ENCODE data around the gene SLC41A1. TPM values are rescaled to one million over a fixed set of nuclear protein-coding genes. Genes with fewer than 3 reads are reported as not detected.
A peak's percentile ranks its signal among the peaks of the same experiment; 100 is the strongest.

SLC41A1 gene
- polyA plus RNA-seq, 1 donor: 8.2 TPM

- no CpG with 5 or more reads among the region's 5 CpGs for WGBS (ENCODE audit: insufficient coverage, low lambda C conversion rate)
- Histone ChIP-seq H3K27ac (ENCODE audit: low read length) (no peak overlapping the region), H3K4me3 (ENCODE audit: low read length) (no peak overlapping the region), H3K9me3 (ENCODE audit: control insufficient read depth, low read depth, low read length) (no peaks in the 10 kb centered on the region), H3K4me1 (ENCODE audit: control insufficient read depth, insufficient read depth, low read length) (no peaks in the 10 kb centered on the region), H3K27me3 (ENCODE audit: control insufficient read depth, insufficient read depth, low read length) (no peaks in the 10 kb centered on the region), H3K36me3 (ENCODE audit: control insufficient read depth, insufficient read depth, low read length) (peaks cover 4% of the 10 kb centered on the region)
- no peak for DNase-seq
Observed at GRCh38 chr1:205805082-205805711, 7.8 kb downstream of the SLC41A1 start.

DNA sequence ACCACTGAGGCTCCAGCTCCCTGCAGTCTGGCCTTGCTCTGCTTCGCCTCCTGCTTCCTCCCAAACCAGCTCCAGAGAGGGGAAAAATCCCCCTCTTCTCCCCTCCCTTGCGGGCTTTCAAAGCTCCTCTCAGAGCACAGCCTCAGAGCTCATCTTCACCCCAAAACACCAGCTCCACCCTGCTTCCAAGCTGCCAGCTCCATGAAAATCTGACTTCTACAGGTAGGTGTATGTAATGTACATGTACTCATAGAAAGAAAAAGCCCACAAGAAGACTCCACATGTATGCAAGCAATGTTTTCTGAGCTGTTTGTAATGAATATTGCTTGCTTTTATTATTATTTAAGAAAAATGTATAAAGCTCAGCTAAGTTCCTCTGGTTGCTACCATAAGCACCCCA, 8.4 kb downstream of the SLC41A1 start:
- Histone ChIP-seq H3K9me3 (ENCODE audit: control insufficient read depth, low read depth, low read length) (no peaks in the 10 kb centered on the region), H3K27ac (ENCODE audit: low read length) (no peak overlapping the region), H3K4me3 (ENCODE audit: low read length) (no peak overlapping the region), H3K36me3 (ENCODE audit: control insufficient read depth, insufficient read depth, low read length) (peaks cover 3% of the 10 kb centered on the region), H3K4me1 (ENCODE audit: control insufficient read depth, insufficient read depth, low read length) (no peaks in the 10 kb centered on the region), H3K27me3 (ENCODE audit: control insufficient read depth, insufficient read depth, low read length) (no peaks in the 10 kb centered on the region)
- DNase-seq: no peak
- no CpG with 5 or more reads among the region's 2 CpGs for WGBS (ENCODE audit: insufficient coverage, low lambda C conversion rate)

GRCh38 chr1:205803986-205804385, 9.0 kb downstream of the SLC41A1 start:
- H3K9me3 ChIP-seq (ENCODE audit: control insufficient read depth, low read depth, low read length): no peaks in the 10 kb centered on the region
- peaks cover 8% of the 10 kb centered on the region for H3K36me3 ChIP-seq (ENCODE audit: control insufficient read depth, insufficient read depth, low read length)
- WGBS (ENCODE audit: insufficient coverage, low lambda C conversion rate): no CpG with 5 or more reads among the region's 4 CpGs
- H3K4me1 ChIP-seq (ENCODE audit: control insufficient read depth, insufficient read depth, low read length): no peaks in the 10 kb centered on the region
- H3K4me3 ChIP-seq (ENCODE audit: low read length): no peak overlapping the region
- H3K27me3 ChIP-seq (ENCODE audit: control insufficient read depth, insufficient read depth, low read length): no peaks in the 10 kb centered on the region
- H3K27ac ChIP-seq (ENCODE audit: low read length): no peak overlapping the region
- DNase-seq: no peak

DNA sequence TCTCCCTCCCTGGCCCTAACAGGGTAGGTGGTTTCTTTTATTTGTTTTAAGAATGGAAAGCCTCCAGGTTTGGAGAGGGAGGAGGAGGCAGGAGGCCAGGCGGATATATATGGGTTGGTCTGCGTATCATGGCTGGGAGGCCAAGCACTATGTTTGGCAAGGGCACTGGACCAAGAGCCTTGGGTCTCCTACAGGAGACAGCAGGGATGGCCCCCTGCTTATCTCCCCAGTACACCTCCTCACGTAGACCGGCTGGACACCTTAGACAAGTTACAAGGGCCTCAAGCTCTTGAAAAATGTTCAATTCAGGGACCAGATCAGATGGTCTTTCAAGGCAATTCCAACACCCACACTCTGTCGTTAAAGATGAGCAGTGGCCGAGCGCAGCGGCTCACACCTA, 10.9 kb downstream of the SLC41A1 start:
- no peak overlapping the region for H3K27ac ChIP-seq (ENCODE audit: low read length)
- peaks cover 11% of the 10 kb centered on the region for H3K36me3 ChIP-seq (ENCODE audit: control insufficient read depth, insufficient read depth, low read length)
- no CpG with 5 or more reads among the region's 8 CpGs for WGBS (ENCODE audit: insufficient coverage, low lambda C conversion rate)
- DNase-seq: no peak
- no peaks in the 10 kb centered on the region for H3K4me1 ChIP-seq (ENCODE audit: control insufficient read depth, insufficient read depth, low read length)
- H3K27me3 ChIP-seq (ENCODE audit: control insufficient read depth, insufficient read depth, low read length): no peaks in the 10 kb centered on the region
- no peaks in the 10 kb centered on the region for H3K9me3 ChIP-seq (ENCODE audit: control insufficient read depth, low read depth, low read length)
- no peak overlapping the region for H3K4me3 ChIP-seq (ENCODE audit: low read length)

GRCh38 chr1:205800981-205801703, 11.9 kb downstream of the SLC41A1 start:
- no peaks in the 10 kb centered on the region for H3K27me3 ChIP-seq (ENCODE audit: control insufficient read depth, insufficient read depth, low read length)
- peaks cover 13% of the 10 kb centered on the region for H3K36me3 ChIP-seq (ENCODE audit: control insufficient read depth, insufficient read depth, low read length)
- H3K27ac ChIP-seq (ENCODE audit: low read length): no peak overlapping the region
- no CpG with 5 or more reads among the region's 7 CpGs for WGBS (ENCODE audit: insufficient coverage, low lambda C conversion rate)
- DNase-seq: no peak
- no peaks in the 10 kb centered on the region for H3K9me3 ChIP-seq (ENCODE audit: control insufficient read depth, low read depth, low read length)
- no peak overlapping the region for H3K4me3 ChIP-seq (ENCODE audit: low read length)
- H3K4me1 ChIP-seq (ENCODE audit: control insufficient read depth, insufficient read depth, low read length): no peaks in the 10 kb centered on the region

GRCh38 chr1:205800427-205800826, 12.6 kb downstream of the SLC41A1 start:
- Histone ChIP-seq H3K4me1 (ENCODE audit: control insufficient read depth, insufficient read depth, low read length) (no peaks in the 10 kb centered on the region), H3K9me3 (ENCODE audit: control insufficient read depth, low read depth, low read length) (no peaks in the 10 kb centered on the region), H3K27ac (ENCODE audit: low read length) (no peak overlapping the region), H3K36me3 (ENCODE audit: control insufficient read depth, insufficient read depth, low read length) (peaks cover 15% of the 10 kb centered on the region), H3K4me3 (ENCODE audit: low read length) (no peak overlapping the region), H3K27me3 (ENCODE audit: control insufficient read depth, insufficient read depth, low read length) (no peaks in the 10 kb centered on the region)
- no peak for DNase-seq
- whole genome bisulfite sequencing (ENCODE audit: insufficient coverage, low lambda C conversion rate): no CpG with 5 or more reads among the region's 7 CpGs

DNA sequence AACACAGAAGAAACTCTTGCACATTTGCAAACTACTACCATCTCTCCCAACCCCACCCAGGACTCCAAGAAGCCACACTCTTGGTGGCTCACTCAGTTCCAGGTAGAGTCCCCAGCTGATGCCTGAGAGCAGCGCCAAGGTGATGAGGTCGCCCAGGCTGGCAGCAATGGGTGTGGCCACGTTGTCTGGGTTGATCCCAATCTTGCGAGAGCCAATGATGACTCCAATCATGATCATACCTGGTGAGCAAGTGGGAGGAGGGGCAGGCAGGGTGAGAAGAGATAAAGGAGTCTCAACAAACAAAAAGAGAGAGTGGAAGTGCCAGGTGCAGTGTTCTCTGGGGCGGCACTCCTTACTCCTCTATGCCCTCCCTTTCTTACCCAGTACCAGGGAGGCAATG, 14.4 kb downstream of the SLC41A1 start:
- Histone ChIP-seq H3K4me3 (ENCODE audit: low read length) (no peak overlapping the region), H3K36me3 (ENCODE audit: control insufficient read depth, insufficient read depth, low read length) (peaks cover 19% of the 10 kb centered on the region)
- WGBS (ENCODE audit: insufficient coverage, low lambda C conversion rate): 83% methylated on average over 1 of the region's 5 CpGs

DNA sequence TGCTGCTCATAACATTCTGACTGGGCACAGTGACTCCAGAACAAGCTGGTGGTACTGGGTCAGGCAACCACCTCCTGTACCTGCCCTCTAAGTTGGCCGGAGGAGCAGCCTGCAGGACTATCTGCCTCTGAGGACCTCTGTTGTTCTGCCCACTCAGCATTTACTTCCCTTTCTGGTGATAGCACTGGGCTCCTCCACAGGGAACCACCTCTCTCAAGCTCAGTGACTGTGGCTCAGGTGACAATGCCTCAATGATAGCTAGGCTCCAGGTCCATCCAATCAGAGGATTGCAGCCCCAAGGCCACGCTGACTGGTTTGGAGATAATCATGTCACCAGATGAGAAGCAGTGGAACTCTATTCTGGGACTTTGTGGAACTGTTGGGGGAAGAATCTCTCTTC, 15.8 kb downstream of the SLC41A1 start:
- H3K27ac ChIP-seq (ENCODE audit: low read length): no peak overlapping the region
- H3K4me3 ChIP-seq (ENCODE audit: low read length): no peak overlapping the region
- WGBS (ENCODE audit: insufficient coverage, low lambda C conversion rate): no CpG with 5 or more reads among the region's 2 CpGs
- peaks cover 19% of the 10 kb centered on the region for H3K36me3 ChIP-seq (ENCODE audit: control insufficient read depth, insufficient read depth, low read length)
- no peaks in the 10 kb centered on the region for H3K9me3 ChIP-seq (ENCODE audit: control insufficient read depth, low read depth, low read length)
- H3K4me1 ChIP-seq (ENCODE audit: control insufficient read depth, insufficient read depth, low read length): no peaks in the 10 kb centered on the region
- H3K27me3 ChIP-seq (ENCODE audit: control insufficient read depth, insufficient read depth, low read length): no peaks in the 10 kb centered on the region
- DNase-seq: peak in 1 of 2 donors; percentile 45

More for the DNA sequence above, 14.4 kb downstream of the SLC41A1 start:
- H3K27me3 ChIP-seq (ENCODE audit: control insufficient read depth, insufficient read depth, low read length): no peaks in the 10 kb centered on the region
- no peaks in the 10 kb centered on the region for H3K9me3 ChIP-seq (ENCODE audit: control insufficient read depth, low read depth, low read length)
- no peaks in the 10 kb centered on the region for H3K4me1 ChIP-seq (ENCODE audit: control insufficient read depth, insufficient read depth, low read length)
- H3K27ac ChIP-seq (ENCODE audit: low read length): no peak overlapping the region
- no peak for DNase-seq

- peaks cover 12% of the 10 kb centered on the region for H3K36me3 ChIP-seq (ENCODE audit: control insufficient read depth, insufficient read depth, low read length)
- no peak overlapping the region for H3K27ac ChIP-seq (ENCODE audit: low read length)
- H3K9me3 ChIP-seq (ENCODE audit: control insufficient read depth, low read depth, low read length): no peaks in the 10 kb centered on the region
- no peak overlapping the region for H3K4me3 ChIP-seq (ENCODE audit: low read length)
- H3K4me1 ChIP-seq (ENCODE audit: control insufficient read depth, insufficient read depth, low read length): no peaks in the 10 kb centered on the region
- no peak for DNase-seq
- WGBS (ENCODE audit: insufficient coverage, low lambda C conversion rate): 80% methylated on average over 1 of the region's 5 CpGs
- H3K27me3 ChIP-seq (ENCODE audit: control insufficient read depth, insufficient read depth, low read length): no peaks in the 10 kb centered on the region
Observed at GRCh38 chr1:205794011-205794730, 18.8 kb downstream of the SLC41A1 start.

- H3K4me1 ChIP-seq (ENCODE audit: control insufficient read depth, insufficient read depth, low read length): no peaks in the 10 kb centered on the region
- H3K36me3 ChIP-seq (ENCODE audit: control insufficient read depth, insufficient read depth, low read length): peaks cover 8% of the 10 kb centered on the region
- 68% methylated on average over 3 of the region's 6 CpGs for WGBS (ENCODE audit: insufficient coverage, low lambda C conversion rate)
- no peak overlapping the region for H3K27ac ChIP-seq (ENCODE audit: low read length)
- no peaks in the 10 kb centered on the region for H3K9me3 ChIP-seq (ENCODE audit: control insufficient read depth, low read depth, low read length)
- H3K27me3 ChIP-seq (ENCODE audit: control insufficient read depth, insufficient read depth, low read length): no peaks in the 10 kb centered on the region
- DNase-seq: no peak
- H3K4me3 ChIP-seq (ENCODE audit: low read length): no peak overlapping the region
Observed at GRCh38 chr1:205792961-205793673, 19.9 kb downstream of the SLC41A1 start.

Measured in large intestine (tissue), 3 donors.